NB4 (cell line): ENCODE measurements around the gene TMEM192.

Experiments
- MYC ChIP-seq: IDR thresholded peaks from 2 replicates; pipeline ENCODE4 v1.6.1; 2011; ENCODE audit warnings: low read depth, low read length
- POLR2A ChIP-seq: IDR thresholded peaks from 2 replicates; pipeline ENCODE4 v1.6.1; 2011; ENCODE audit warnings: mild to moderate bottlenecking; ENCODE audit not compliant: insufficient read length; ENCODE audit errors: extremely low read depth
- TF ChIP-seq, protein P1 (sequence below): IDR thresholded peaks from one replicate; pipeline ENCODE4 v1.5.1; 2012; ENCODE audit warnings: low read depth, low read length

GRCh38 chr4:165106518-165106917 lies 6.1 kb downstream of the TMEM192 start:
- TF ChIP-seq, protein P1, sequence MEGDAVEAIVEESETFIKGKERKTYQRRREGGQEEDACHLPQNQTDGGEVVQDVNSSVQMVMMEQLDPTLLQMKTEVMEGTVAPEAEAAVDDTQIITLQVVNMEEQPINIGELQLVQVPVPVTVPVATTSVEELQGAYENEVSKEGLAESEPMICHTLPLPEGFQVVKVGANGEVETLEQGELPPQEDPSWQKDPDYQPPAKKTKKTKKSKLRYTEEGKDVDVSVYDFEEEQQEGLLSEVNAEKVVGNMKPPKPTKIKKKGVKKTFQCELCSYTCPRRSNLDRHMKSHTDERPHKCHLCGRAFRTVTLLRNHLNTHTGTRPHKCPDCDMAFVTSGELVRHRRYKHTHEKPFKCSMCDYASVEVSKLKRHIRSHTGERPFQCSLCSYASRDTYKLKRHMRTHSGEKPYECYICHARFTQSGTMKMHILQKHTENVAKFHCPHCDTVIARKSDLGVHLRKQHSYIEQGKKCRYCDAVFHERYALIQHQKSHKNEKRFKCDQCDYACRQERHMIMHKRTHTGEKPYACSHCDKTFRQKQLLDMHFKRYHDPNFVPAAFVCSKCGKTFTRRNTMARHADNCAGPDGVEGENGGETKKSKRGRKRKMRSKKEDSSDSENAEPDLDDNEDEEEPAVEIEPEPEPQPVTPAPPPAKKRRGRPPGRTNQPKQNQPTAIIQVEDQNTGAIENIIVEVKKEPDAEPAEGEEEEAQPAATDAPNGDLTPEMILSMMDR, result no peak
- no peak for TF ChIP-seq MYC
- no peak for TF ChIP-seq POLR2A
